SHP77 (cell line): Measurements from ENCODE around the gene PCDHA3.
"Not testable (repeated sequence)": the region's sequence is repeated elsewhere in the genome, so short reads cannot be mapped to it uniquely, and the experiment has no call there.

Source experiments
- DNase-seq, 2 experiments: peaks; one replicate each; lab custom pipeline; 2025; lab: John Stamatoyannopoulos, UW

The PCDHA3 gene

GRCh38 chr5:140800816-140801493, at the start of gene PCDHA3:
PCDHA3 (plus strand) TSS chr5:140801057.
- DNase-seq: no peak

DNA sequence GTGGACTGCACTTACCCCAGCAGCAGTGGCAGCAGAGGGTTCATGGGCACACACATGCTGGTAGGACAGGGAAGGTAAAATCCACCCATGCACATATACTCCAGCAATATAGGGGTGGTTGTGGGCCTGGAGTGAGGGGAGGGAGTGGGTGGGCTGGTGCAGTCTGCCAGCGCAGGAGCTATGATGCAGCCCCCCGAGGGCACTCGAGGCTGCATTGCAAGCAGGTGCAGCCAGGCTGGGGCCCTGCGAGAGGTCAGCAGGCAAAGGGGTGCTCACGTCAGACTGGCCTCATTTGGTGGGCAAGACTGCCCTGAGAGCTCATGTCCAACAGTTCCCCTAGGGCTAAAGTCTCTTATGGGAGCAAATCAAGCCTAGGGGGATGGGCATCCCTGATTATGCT, 47.3 kb upstream of the PCDHA3 start:
- DNase-seq: no peak

GRCh38 chr5:140764177-140764973, 36.5 kb upstream of the PCDHA3 start:
- DNase-seq: no peak

- no peak for DNase-seq
These were observed 33.4 kb upstream of the PCDHA3 start for GRCh38 chr5:140767444-140767843.

DNA sequence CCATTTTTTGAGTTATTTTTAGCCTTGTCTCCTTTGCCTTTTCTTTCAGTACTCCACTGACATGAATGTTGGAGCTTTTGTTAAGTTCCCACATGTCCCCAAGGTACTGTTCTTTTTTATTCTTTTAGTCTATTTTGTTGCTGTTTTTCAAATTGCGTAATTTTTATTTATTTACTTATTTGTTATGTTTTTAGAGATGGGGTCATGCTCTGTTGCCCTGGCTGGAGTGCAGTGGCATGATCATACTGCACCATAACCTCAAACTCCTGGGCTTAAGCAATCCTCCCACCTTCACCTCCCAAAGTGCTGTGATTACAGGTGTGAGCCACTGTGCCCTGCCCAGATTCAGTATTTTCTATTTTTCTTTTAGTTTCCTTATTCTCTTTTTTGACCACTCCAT, 20.3 kb upstream of the PCDHA3 start:
- no peak for DNase-seq

DNA sequence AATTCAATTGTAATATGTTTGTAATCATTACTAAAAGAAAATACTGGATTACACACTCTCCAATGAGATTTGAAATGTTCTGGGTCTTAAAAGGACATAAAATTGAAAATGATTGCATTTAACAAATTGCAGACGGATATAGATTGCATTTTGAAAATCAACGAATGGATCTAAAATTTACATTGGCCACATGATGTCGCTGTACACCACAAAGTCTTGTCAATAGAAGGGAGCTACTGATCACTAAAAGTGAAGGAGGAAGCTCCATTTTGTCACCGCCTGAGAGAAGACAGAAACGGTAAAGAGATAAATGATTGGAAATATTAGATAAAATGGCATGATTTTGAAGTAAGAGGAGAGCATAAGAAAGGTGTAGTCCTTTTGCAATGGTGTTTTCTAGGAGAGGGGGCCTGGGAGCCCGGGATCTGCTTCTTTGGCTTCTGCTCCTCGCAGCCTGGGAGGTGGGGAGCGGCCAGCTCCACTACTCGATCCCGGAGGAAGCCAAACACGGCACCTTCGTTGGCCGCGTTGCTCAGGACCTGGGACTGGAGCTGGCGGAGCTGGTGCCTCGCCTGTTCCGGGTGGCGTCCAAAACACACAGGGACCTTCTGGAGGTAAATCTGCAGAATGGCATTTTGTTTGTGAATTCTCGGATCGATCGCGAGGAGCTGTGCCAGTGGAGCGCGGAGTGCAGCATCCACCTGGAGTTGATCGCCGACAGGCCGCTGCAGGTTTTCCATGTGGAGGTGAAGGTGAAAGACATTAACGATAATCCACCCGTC, 14.8 kb upstream of the PCDHA3 start, which contains the start of gene PCDHA1:
PCDHA1 (plus strand) TSS at position 236 of the 782 bp plus-strand sequence.
- DNase-seq: peak; percentile 31 to 32

DNA sequence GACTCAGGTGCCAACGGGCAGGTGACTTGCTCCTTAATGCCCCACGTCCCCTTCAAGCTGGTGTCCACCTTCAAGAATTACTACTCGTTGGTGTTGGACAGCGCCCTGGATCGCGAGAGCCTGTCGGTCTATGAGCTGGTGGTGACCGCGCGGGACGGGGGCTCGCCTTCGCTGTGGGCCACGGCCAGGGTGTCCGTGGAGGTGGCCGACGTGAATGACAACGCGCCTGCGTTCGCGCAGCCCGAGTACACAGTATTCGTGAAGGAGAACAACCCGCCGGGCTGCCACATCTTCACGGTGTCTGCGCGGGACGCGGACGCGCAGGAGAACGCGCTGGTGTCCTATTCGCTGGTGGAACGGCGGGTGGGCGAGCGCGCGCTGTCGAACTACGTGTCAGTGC, 13.4 kb upstream of the PCDHA3 start:
- not testable (repeated sequence) for DNase-seq

GRCh38 chr5:140787849-140788504, 12.9 kb upstream of the PCDHA3 start:
- not testable (repeated sequence) for DNase-seq

- no peak for DNase-seq
These were observed 9.8 kb upstream of the PCDHA3 start for GRCh38 chr5:140791089-140791488.

GRCh38 chr5:140794595-140795258, 6.1 kb upstream of the PCDHA3 start, which contains the start of gene PCDHA2:
PCDHA2 (plus strand) TSS chr5:140794852.
- DNase-seq: no peak

DNA sequence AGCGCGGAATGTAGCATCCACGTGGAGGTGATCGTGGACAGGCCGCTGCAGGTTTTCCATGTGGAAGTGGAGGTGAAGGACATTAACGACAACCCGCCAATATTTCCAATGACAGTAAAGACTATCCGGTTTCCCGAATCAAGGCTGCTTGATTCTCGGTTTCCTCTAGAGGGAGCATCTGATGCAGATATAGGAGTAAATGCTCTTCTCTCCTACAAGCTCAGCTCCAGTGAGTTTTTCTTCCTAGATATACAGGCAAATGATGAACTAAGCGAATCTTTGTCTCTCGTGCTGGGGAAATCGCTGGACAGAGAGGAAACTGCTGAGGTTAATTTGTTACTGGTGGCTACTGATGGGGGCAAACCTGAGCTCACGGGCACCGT, 5.6 kb upstream of the PCDHA3 start:
- no peak for DNase-seq

DNA sequence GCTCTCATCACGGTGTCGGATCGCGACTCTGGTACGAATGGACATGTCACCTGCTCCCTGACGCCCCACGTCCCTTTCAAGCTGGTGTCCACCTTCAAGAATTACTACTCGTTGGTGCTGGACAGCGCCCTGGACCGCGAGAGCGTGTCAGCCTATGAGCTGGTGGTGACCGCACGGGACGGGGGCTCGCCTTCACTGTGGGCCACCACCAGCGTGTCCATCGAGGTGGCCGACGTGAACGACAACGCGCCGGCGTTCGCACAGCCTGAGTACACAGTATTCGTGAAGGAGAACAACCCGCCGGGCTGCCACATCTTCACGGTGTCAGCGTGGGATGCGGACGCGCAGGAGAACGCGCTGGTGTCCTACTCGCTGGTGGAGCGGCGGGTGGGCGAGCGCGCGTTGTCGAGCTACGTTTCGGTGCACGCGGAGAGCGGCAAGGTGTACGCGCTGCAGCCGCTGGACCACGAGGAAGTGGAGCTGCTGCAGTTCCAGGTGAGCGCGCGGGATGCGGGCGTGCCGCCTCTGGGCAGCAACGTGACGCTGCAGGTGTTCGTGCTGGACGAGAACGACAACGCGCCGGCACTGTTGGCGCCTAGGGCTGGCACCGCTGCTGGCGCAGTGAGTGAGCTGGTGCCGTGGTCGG, 4.7 kb upstream of the PCDHA3 start:
- not testable (repeated sequence) for DNase-seq

DNA sequence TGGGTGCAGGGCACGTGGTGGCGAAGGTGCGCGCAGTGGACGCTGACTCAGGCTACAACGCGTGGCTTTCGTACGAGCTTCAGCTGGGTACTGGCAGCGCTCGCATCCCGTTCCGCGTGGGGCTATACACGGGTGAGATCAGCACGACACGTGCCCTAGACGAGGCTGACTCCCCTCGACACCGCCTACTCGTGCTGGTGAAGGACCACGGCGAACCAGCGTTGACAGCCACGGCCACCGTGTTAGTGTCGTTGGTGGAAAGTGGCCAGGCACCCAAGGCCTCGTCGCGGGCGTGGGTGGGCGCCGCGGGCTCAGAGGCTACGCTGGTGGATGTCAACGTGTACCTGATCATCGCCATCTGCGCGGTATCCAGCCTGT, 4.2 kb upstream of the PCDHA3 start:
- DNase-seq: no peak

GRCh38 chr5:140801494-140801841, 611 bp downstream of the PCDHA3 start:
- no peak for DNase-seq

DNA sequence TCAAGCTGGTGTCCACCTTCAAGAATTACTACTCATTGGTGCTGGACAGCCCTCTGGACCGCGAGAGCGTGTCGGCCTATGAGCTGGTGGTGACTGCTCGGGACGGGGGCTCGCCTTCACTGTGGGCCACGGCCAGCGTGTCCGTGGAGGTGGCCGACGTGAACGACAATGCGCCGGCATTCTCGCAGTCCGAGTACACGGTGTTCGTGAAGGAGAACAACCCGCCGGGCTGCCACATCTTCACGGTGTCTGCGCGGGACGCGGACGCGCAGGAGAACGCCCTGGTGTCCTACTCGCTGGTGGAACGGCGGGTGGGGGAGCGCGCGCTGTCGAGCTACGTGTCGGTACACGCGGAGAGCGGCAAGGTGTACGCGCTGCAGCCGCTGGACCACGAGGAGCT, 1.5 kb downstream of the PCDHA3 start:
- not testable (repeated sequence) for DNase-seq

- DNase-seq: no peak
These were observed 2.0 kb downstream of the PCDHA3 start for GRCh38 chr5:140802781-140803271.

DNA sequence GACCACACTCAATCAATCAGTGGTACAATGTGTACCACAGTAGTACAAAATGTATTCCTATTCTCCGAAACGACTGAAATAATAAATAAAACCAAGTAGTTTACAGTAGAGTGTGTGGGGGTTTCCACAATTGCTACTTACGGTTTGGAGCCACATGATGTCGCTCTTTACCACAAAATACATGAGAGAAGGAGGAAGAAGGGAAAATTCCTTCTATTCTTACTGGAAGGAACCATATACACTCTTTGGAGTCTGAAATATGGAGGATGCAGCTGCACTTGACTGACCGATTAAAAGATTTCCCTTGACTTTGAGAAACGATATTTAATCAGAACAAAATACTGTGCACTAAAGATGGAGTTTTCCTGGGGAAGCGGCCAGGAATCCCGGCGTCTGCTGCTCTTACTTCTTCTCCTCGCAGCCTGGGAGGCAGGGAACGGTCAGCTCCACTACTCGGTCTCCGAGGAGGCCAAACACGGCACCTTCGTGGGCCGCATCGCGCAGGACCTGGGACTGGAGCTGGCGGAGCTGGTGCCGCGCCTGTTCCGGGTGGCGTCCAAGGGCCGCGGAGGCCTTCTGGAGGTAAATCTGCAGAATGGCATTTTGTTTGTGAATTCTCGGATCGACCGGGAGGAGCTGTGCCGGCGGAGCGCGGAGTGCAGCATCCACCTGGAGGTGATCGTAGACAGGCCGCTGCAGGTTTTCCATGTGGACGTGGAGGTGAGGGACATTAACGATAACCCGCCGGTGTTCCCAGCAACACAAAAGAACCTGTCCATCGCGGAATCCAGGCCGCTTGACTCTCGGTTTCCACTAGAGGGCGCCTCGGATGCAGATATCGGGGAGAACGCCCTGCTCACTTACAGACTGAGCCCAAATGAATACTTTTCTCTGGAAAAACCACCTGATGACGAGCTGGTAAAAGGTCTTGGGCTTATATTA, 6.2 kb downstream of the PCDHA3 start, which contains the start of gene PCDHA4:
PCDHA4 (plus strand) TSS at position 235 of the 942 bp plus-strand sequence.
- DNase-seq: peak; percentile 75 to 82

- DNase-seq: not testable (repeated sequence)
These were observed 7.5 kb downstream of the PCDHA3 start for GRCh38 chr5:140808241-140808888.

DNA sequence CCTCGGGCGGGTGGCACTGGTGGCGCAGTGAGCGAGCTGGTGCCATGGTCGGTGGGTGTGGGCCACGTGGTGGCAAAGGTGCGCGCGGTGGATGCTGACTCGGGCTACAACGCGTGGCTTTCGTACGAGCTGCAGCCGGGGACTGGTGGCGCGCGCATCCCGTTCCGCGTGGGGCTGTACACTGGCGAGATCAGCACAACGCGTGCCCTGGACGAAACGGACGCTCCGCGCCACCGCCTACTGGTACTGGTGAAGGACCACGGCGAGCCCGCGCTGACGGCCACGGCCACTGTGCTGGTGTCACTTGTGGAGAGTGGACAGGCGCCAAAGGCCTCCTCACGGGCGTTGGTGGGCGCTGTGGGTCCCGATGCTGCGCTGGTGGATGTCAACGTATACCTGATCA, 8.0 kb downstream of the PCDHA3 start:
- no peak for DNase-seq
